Lung (tissue), 12 donors: ENCODE data around the gene CFAP45. TPM values are rescaled to one million over a fixed set of nuclear protein-coding genes. Genes with fewer than 3 reads are reported as not detected.

Experiments
- ATAC-seq: fragments of 200-7000 bp; cut with Tn5 transposase; one replicate; pipeline ENCODE4 v1.9.1; 2020; ENCODE audit warnings: moderate number of reproducible peaks; ENCODE audit not compliant: insufficient read depth, low FRiP score
- DNase-seq, 3 donors: peaks; one replicate each; pipeline ENCODE4 v3.0.0-alpha.2; 2013 to 2017
- H3K27ac ChIP-seq, 2 donors: one replicate each; pipeline ENCODE4 v1.5.1; 2013; ENCODE audit warnings: mild to moderate bottlenecking in 2 of 2, moderate library complexity in 2 of 2, control low read depth in 1 of 2, inconsistent platforms in 1 of 2, low read depth in 1 of 2, low read length in 1 of 2
- H3K27me3 ChIP-seq, 3 donors: one replicate each; pipeline ENCODE4 v1.5.1; 2013; ENCODE audit warnings: low read length in 2 of 3; ENCODE audit not compliant: control insufficient read depth in 3 of 3, insufficient read depth in 3 of 3
- H3K36me3 ChIP-seq, 4 donors: one replicate each; pipeline ENCODE4 v1.5.1; 2013; ENCODE audit warnings: low read length in 4 of 4, mild to moderate bottlenecking in 1 of 4, moderate library complexity in 1 of 4; ENCODE audit not compliant: control insufficient read depth in 4 of 4, insufficient read depth in 4 of 4
- H3K4me1 ChIP-seq, 5 donors: one replicate each; pipeline ENCODE4 v1.5.1; 2013; ENCODE audit warnings: low read length in 5 of 5, mild to moderate bottlenecking in 2 of 5, moderate library complexity in 1 of 5; ENCODE audit not compliant: control insufficient read depth in 5 of 5, insufficient read depth in 5 of 5
- H3K4me3 ChIP-seq: one replicate; pipeline ENCODE4 v1.5.1; 2013; ENCODE audit warnings: mild to moderate bottlenecking, control low read depth, moderate library complexity
- H3K9ac ChIP-seq, 2 donors: one replicate each; pipeline ENCODE4 v1.5.1; 2013; ENCODE audit warnings: low read length in 2 of 2, control low read depth in 1 of 2; ENCODE audit not compliant: insufficient read depth in 1 of 2
- H3K9me3 ChIP-seq, 4 donors: one replicate each; pipeline ENCODE4 v1.5.1; 2013; ENCODE audit warnings: low read length in 3 of 4, mild to moderate bottlenecking in 1 of 4, moderate library complexity in 1 of 4; ENCODE audit not compliant: control insufficient read depth in 4 of 4, insufficient read depth in 3 of 4
- WGBS, 2 donors: extraction: QIAGEN DNeasy Blood & Tissue Kit; methylation state at CpG; one replicate each; pipeline ENCODE4 v1.1.7; 2013; 5-methylcytosine and 5-hydroxymethylcytosine counted together
- polyA plus RNA-seq, 2 donors: library from polyadenylated mRNA; stranded (reverse); fragments of 200-250 nt; gene quantifications; one replicate each; pipeline ENCODE4 v1.2.1, GENCODE V29; 2013
- total RNA-seq, 2 donors: library from RNA; depleted of rRNA in 1 of 2; stranded (reverse); fragments of >200 nt in 1 of 2; gene quantifications; one replicate each; pipeline ENCODE4 v1.2.1, GENCODE V29; 2014 to 2021
- TF ChIP-seq, protein P1 (sequence below): IDR thresholded peaks from 2 replicates; pipeline ENCODE4 v1.5.1; 2012; ENCODE audit warnings: mild to moderate bottlenecking; ENCODE audit errors: control extremely low read depth, extremely low read depth
- donor health status: control.
- donor health status: control.
- donor health status: Bipolar disorder and iron deficiency.
- donor health status: healthy.
- donor health status: DM: yes; HTN: yes; CAD: no.

CFAP45 gene
- total and polyA plus RNA-seq, 4 donors: 9.4 to 29.5 (median 13.1) TPM

DNA sequence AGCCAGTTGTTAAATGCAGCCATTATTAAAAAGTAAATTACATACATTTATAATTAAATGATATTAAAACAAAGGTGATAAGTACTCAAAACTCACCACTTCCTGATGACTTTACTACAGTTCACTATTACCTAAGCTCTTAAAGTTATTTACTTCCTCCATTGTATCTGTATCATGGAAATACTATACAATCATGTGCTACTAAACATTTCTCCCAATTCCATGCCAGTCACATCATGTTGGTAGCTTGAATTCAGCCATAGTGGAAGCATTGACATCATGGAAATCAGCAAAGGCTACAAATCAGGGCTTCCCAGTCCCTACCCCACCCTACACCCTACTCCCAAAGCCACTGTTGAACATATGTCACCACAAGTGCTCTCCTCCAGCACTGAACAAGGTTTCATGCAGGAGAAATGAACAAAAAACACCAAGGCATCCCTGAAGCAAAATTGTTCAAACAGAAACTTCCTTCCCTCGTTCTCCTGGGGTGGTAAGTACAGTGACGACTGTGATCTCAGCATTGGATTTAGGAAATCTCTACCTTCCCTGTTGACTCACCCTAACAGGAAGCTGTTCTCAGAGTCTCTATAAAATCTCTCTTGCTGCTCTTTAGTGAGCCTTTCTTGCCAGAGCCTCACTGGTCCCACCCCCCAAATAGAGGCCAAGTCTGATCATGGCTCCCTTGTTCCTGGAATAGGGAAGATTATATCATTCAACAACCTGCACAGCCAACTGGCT is 50.2 kb downstream of the CFAP45 start:
- H3K9ac ChIP-seq: no peak overlapping the region
- ATAC-seq (no peak), DNase-seq (no peak)
- TF ChIP-seq, protein P1, sequence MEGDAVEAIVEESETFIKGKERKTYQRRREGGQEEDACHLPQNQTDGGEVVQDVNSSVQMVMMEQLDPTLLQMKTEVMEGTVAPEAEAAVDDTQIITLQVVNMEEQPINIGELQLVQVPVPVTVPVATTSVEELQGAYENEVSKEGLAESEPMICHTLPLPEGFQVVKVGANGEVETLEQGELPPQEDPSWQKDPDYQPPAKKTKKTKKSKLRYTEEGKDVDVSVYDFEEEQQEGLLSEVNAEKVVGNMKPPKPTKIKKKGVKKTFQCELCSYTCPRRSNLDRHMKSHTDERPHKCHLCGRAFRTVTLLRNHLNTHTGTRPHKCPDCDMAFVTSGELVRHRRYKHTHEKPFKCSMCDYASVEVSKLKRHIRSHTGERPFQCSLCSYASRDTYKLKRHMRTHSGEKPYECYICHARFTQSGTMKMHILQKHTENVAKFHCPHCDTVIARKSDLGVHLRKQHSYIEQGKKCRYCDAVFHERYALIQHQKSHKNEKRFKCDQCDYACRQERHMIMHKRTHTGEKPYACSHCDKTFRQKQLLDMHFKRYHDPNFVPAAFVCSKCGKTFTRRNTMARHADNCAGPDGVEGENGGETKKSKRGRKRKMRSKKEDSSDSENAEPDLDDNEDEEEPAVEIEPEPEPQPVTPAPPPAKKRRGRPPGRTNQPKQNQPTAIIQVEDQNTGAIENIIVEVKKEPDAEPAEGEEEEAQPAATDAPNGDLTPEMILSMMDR: no peak
- no peaks in the 10 kb centered on the region for H3K9me3 ChIP-seq
- H3K4me1 ChIP-seq: peaks cover 0 to 10% (median 0%) of the 10 kb centered on the region in 5 donors
- H3K36me3 ChIP-seq: no peaks in the 10 kb centered on the region
- H3K27me3 ChIP-seq: no peaks in the 10 kb centered on the region
- WGBS, 2 donors: 30 to 42% methylated on average over 2 of the region's 2 CpGs
- H3K27ac ChIP-seq: no peak overlapping the region
- H3K4me3 ChIP-seq: no peak overlapping the region

DNA sequence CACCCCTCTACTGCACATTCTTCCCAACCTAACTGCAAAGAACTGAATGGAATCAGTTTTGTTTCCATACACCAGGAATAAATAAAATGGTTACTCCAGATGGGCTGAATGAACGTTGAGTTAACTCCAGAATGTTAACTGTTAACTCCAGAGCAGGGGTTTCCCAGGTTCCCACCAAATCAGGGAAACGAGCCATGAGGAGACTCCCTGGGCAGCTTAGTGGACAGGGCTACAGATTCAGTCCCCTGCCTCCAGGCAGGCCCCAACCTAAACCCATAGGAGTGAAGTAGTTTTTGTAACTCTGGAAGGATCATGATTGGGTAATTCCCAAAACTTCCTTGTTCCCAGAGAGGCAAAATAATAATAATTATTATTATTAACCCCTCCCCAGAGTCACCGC is 51.6 kb downstream of the CFAP45 start:
- Histone ChIP-seq H3K27ac (no peak overlapping the region), H3K4me1 (peaks cover 0 to 3% (median 0%) of the 10 kb centered on the region in 5 donors), H3K9me3 (no peaks in the 10 kb centered on the region), H3K4me3 (no peak overlapping the region), H3K36me3 (no peaks in the 10 kb centered on the region), H3K27me3 (no peaks in the 10 kb centered on the region), H3K9ac (no peak overlapping the region)
- WGBS, 2 donors: 57 to 99% methylated on average over 3 of the region's 3 CpGs
- TF ChIP-seq, protein P1: no peak
- ATAC-seq: no peak
- DNase-seq: no peak

DNA sequence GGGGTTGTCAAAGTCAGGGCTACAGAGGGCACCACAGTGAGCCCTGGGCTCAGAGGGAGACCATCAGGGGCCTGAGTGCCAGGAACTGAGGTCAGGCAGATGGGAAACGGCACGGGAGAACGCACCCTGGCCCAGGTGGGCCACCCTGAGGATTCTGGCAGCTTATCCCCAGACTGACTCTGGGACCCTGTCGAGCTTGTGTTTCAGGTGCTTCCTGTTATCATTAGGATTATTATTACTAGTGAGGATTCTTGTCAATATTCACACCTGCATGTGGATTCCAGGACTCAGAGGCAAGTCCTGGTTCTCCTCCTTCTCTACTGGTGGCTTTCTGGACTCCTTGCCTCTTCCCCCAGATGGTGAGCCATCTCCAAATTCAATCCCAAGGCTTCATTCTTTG is 52.7 kb downstream of the CFAP45 start:
- TF ChIP-seq, protein P1: no peak
- DNase-seq: no peak
- Histone ChIP-seq H3K36me3 (no peaks in the 10 kb centered on the region), H3K27ac (no peak overlapping the region), H3K27me3 (no peaks in the 10 kb centered on the region), H3K4me3 (no peak overlapping the region), H3K9me3 (no peaks in the 10 kb centered on the region), H3K9ac (no peak overlapping the region), H3K4me1 (no peaks in the 10 kb centered on the region)
- 67 to 73% methylated on average over 4 of the region's 4 CpGs for whole genome bisulfite sequencing, 2 donors
- no peak for ATAC-seq
